H9 (cell line): ENCODE measurements around the gene GRIK3. TPM values are rescaled to one million over a fixed set of nuclear protein-coding genes. Genes with fewer than 3 reads are reported as not detected.

ENCODE experiments used
- DNase-seq: peaks from one replicate; pipeline ENCODE4 v3.0.0-alpha.2; 2017
- H2AFZ ChIP-seq: one replicate; pipeline ENCODE4 v1.6.1; 2013; ENCODE audit warnings: mild to moderate bottlenecking, low read length, control low read depth, moderate library complexity
- H2AK5ac ChIP-seq: 2 replicates; pipeline ENCODE4 v1.6.1; 2013; ENCODE audit warnings: low read length, control low read depth, mixed read lengths; ENCODE audit not compliant: insufficient read length
- H2BK120ac ChIP-seq: one replicate; pipeline ENCODE4 v1.6.1; 2013; ENCODE audit warnings: low read depth, mild to moderate bottlenecking, low read length, control low read depth, inconsistent platforms; ENCODE audit not compliant: poor library complexity, severe bottlenecking
- H2BK12ac ChIP-seq: 2 replicates; pipeline ENCODE4 v1.6.1; 2013; ENCODE audit warnings: low read length, control low read depth, mixed read lengths, low read depth; ENCODE audit not compliant: insufficient read length
- H2BK15ac ChIP-seq: 2 replicates; pipeline ENCODE4 v1.6.1; 2013; ENCODE audit warnings: low read depth, low read length, control low read depth
- H2BK20ac ChIP-seq: one replicate; pipeline ENCODE4 v1.6.1; 2013; ENCODE audit warnings: low read depth, mild to moderate bottlenecking, low read length, control low read depth, inconsistent platforms; ENCODE audit not compliant: poor library complexity, severe bottlenecking
- H2BK5ac ChIP-seq: 2 replicates; pipeline ENCODE4 v1.6.1; 2013; ENCODE audit warnings: low read length, control low read depth, mixed read lengths; ENCODE audit not compliant: insufficient read length
- H3K14ac ChIP-seq: 2 replicates; pipeline ENCODE4 v1.6.1; 2013; ENCODE audit warnings: low read length, control low read depth; ENCODE audit not compliant: insufficient read depth
- H3K18ac ChIP-seq: 2 replicates; pipeline ENCODE4 v1.6.1; 2013; ENCODE audit warnings: low read depth, mild to moderate bottlenecking, mixed read lengths, low read length, control low read depth; ENCODE audit not compliant: insufficient read length
- H3K23ac ChIP-seq: 2 replicates; pipeline ENCODE4 v1.6.1; 2013; ENCODE audit warnings: low read length, control low read depth, mixed read lengths, low read depth; ENCODE audit not compliant: insufficient read length
- H3K23me2 ChIP-seq: 2 replicates; pipeline ENCODE4 v1.6.1; 2013; ENCODE audit warnings: low read depth, mild to moderate bottlenecking, mixed read lengths, low read length, control low read depth; ENCODE audit not compliant: insufficient read length, poor library complexity, severe bottlenecking
- H3K27ac ChIP-seq: 2 replicates; pipeline ENCODE4 v1.5.1; 2013; ENCODE audit warnings: low read length, control low read depth, mixed read lengths, low read depth; ENCODE audit not compliant: insufficient read length
- H3K27me3 ChIP-seq: 2 replicates; pipeline ENCODE4 v1.6.1; 2013; ENCODE audit warnings: low read length, control low read depth, inconsistent platforms; ENCODE audit not compliant: insufficient read depth
- H3K4ac ChIP-seq: 2 replicates; pipeline ENCODE4 v1.6.1; 2013; ENCODE audit warnings: low read depth, mild to moderate bottlenecking, control low read depth, inconsistent platforms, low read length, moderate library complexity
- H3K4me1 ChIP-seq: 2 replicates; pipeline ENCODE4 v1.6.1; 2013; ENCODE audit warnings: low read length, control low read depth, inconsistent platforms; ENCODE audit not compliant: insufficient read depth
- H3K4me2 ChIP-seq: 2 replicates; pipeline ENCODE4 v1.6.1; 2013; ENCODE audit warnings: low read length, control low read depth, mixed read lengths; ENCODE audit not compliant: insufficient read length, insufficient read depth
- H3K56ac ChIP-seq: 2 replicates; pipeline ENCODE4 v1.6.1; 2013; ENCODE audit warnings: low read depth, mild to moderate bottlenecking, mixed read lengths, low read length, control low read depth; ENCODE audit not compliant: insufficient read length
- H3K79me1 ChIP-seq: 2 replicates; pipeline ENCODE4 v1.6.1; 2013; ENCODE audit warnings: low read depth, mild to moderate bottlenecking, moderate library complexity, low read length, control low read depth, inconsistent platforms; ENCODE audit not compliant: insufficient read depth, poor library complexity, severe bottlenecking
- H3K79me2 ChIP-seq: 2 replicates; pipeline ENCODE4 v1.6.1; 2013; ENCODE audit warnings: low read length, control low read depth, inconsistent platforms; ENCODE audit not compliant: insufficient read depth
- H3K9ac ChIP-seq: 2 replicates; pipeline ENCODE4 v1.6.1; 2013; ENCODE audit warnings: low read length, control low read depth, mixed read lengths; ENCODE audit not compliant: insufficient read length; ENCODE audit errors: extremely low read depth
- H3K9me3 ChIP-seq: one replicate; pipeline ENCODE4 v1.6.1; 2013; ENCODE audit warnings: low read depth, low read length, inconsistent platforms; ENCODE audit not compliant: control insufficient read depth
- H3T11ph ChIP-seq: one replicate; pipeline ENCODE4 v1.6.1; 2013; ENCODE audit warnings: mild to moderate bottlenecking, low read length, control low read depth, inconsistent platforms
- H4K20me1 ChIP-seq: one replicate; pipeline ENCODE4 v1.6.1; 2013; ENCODE audit not compliant: control insufficient read depth, insufficient read length, insufficient read depth
- H4K5ac ChIP-seq: 2 replicates; pipeline ENCODE4 v1.6.1; 2013; ENCODE audit warnings: low read depth, mild to moderate bottlenecking, mixed read lengths, low read length, control low read depth; ENCODE audit not compliant: insufficient read length
- H4K8ac ChIP-seq: replicated peaks from 2 replicates; pipeline ENCODE4 v1.6.1; 2013; ENCODE audit warnings: low read length, control low read depth, mixed read lengths, low read depth; ENCODE audit not compliant: insufficient read length
- H4K91ac ChIP-seq: 2 replicates; pipeline ENCODE4 v1.6.1; 2013; ENCODE audit warnings: low read depth, mild to moderate bottlenecking, moderate library complexity, mixed read lengths, low read length, control low read depth; ENCODE audit not compliant: insufficient read length
- H3K27ac Mint-ChIP-seq, 3 experiments: 2 replicates in 2 of 3; 3 replicates in 1 of 3; pipeline ENCODE4 v1.8.0; 2020 to 2021; ENCODE audit warnings: mixed read lengths in 3 of 3, mild to moderate bottlenecking in 1 of 3, moderate library complexity in 1 of 3
- H3K27me3 Mint-ChIP-seq: 2 replicates; pipeline ENCODE4 v1.8.0; 2021; ENCODE audit warnings: low read depth, mild to moderate bottlenecking, moderate library complexity, mixed read lengths
- H3K36me3 Mint-ChIP-seq, 3 experiments: 2 replicates in 2 of 3; 3 replicates in 1 of 3; pipeline ENCODE4 v1.8.0; 2020 to 2021; ENCODE audit warnings: low read depth in 3 of 3, mixed read lengths in 3 of 3; ENCODE audit not compliant: insufficient read depth in 1 of 3
- H3K4me1 Mint-ChIP-seq, 2 experiments: 2 replicates each; pipeline ENCODE4 v1.8.0; 2020; ENCODE audit warnings: mixed read lengths in 2 of 2
- H3K4me3 Mint-ChIP-seq, 2 experiments: 2 replicates in 1 of 2; 3 replicates in 1 of 2; pipeline ENCODE4 v1.8.0; 2020 to 2021; ENCODE audit warnings: mild to moderate bottlenecking in 2 of 2, mixed read lengths in 2 of 2, moderate library complexity in 1 of 2
- H3K9me3 Mint-ChIP-seq, 2 experiments: 2 replicates in 1 of 2; 3 replicates in 1 of 2; pipeline ENCODE4 v1.8.0; 2020; ENCODE audit warnings: mild to moderate bottlenecking in 2 of 2, mixed read lengths in 2 of 2, moderate library complexity in 1 of 2
- CTCF ChIP-seq: fragments of 200-600 bp; sonication (generic); conservative IDR thresholded peaks from 3 replicates; pipeline ENCODE4 v1.8.0; 2021; ENCODE audit warnings: antibody characterized with exemption, mild to moderate bottlenecking
- WGBS: extraction: QIAGEN DNeasy Blood & Tissue Kit; methylation state at CpG from one replicate; pipeline ENCODE4 v1.1.7; 2013; ENCODE audit warnings: missing lambda C conversion rate, low lambda C conversion rate, mixed read lengths; ENCODE audit not compliant: insufficient read length; ENCODE audit errors: extremely low coverage; 5-methylcytosine and 5-hydroxymethylcytosine counted together
- total RNA-seq: library from RNA; stranded (reverse); gene quantifications from 2 replicates; pipeline ENCODE4 v1.2.1, GENCODE V29; 2021

The GRIK3 gene
- total RNA-seq, 1 experiment from 2014 or later, result 1.7 TPM

DNA sequence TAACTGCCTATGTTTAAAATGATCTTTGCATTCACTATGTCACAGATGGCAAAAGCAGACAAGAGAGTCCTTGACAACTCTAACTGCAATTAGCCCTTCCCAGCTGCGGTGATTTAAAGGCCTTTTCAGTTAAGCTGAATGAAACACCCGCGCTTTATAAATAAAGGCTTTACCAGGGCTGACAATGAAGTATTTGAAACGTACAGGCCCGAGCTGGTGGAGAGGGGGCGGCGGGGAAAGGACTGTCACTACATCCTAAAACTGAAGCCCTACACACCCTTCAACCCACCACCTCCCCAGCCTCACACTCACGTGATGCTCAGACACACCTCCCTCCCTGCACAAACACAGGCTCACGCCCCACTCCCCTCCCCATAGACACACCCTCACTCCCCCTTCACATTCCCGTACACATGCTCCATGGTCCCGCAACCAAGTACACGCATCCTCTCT lies 45.5 kb downstream of the GRIK3 start:
- Histone ChIP-seq H3K9ac (no peak overlapping the region), H2BK15ac (no peak overlapping the region), H3K23ac (no peak overlapping the region), H2BK120ac (no peak overlapping the region), H3K27me3 (no peaks in the 10 kb centered on the region), H2BK12ac (no peak overlapping the region), H2AK5ac (no peak overlapping the region), H2AFZ (no peak overlapping the region), H3K27ac (no peak overlapping the region), H2BK20ac (no peak overlapping the region), H4K5ac (no peak overlapping the region), H4K91ac (no peak overlapping the region), H2BK5ac (no peak overlapping the region), H3K4me1 (no peaks in the 10 kb centered on the region), H3K4me2 (no peak overlapping the region), H4K8ac (no peak overlapping the region), H3K4ac (no peak overlapping the region), H3K14ac (no peak overlapping the region; the same call in 1 of the 2 replicates), H3K79me2 (no peaks in the 10 kb centered on the region), H3K56ac (no peak overlapping the region), H3K18ac (no peak overlapping the region), H3K9me3 (no peaks in the 10 kb centered on the region), H4K20me1 (no peaks in the 10 kb centered on the region), H3K79me1 (no peaks in the 10 kb centered on the region), H3K23me2 (no peaks in the 10 kb centered on the region), H3T11ph (no peak overlapping the region)
- Mint-ChIP-seq H3K36me3 (no peaks in the 10 kb centered on the region; a peak in 1 of 7 replicates), H3K4me1 (0 out of 4 replicates have a peak, but pooled peaks cover 0 to 4% of the 10 kb centered on the region in 2 experiments), H3K27me3 (peaks cover 8% of the 10 kb centered on the region), H3K9me3 (no peaks in the 10 kb centered on the region; a peak in 1 of 5 replicates), H3K27ac (peak overlapping the region in 1 of 3 experiments; percentile 13; a peak in 1 of 7 replicates), H3K4me3 (no peak overlapping the region)
- no peak for TF ChIP-seq CTCF
- no CpG with 5 or more reads among the region's 12 CpGs for WGBS
- no peak for DNase-seq
